Measurements from ENCODE around the gene RPTOR. TPM values are rescaled to one million over a fixed set of nuclear protein-coding genes. Genes with fewer than 3 reads are reported as not detected.

The RPTOR gene
- total RNA-seq, 1 experiment from 2014 or later, result 66.7 TPM

DNA sequence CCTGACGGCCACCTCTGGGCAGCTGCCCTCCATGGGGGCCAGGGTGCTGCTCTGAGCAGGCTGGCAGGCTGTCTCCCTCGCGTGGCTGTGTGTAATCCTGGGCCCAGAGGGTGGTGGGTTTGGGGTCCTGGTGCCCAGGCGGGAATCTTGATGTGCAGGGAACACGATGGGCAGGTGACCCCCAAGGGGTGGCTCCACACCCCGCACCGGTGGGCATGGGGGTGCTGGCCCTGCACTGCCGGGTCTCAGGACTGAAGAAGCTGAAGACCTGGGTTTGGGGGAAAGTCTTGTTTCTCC is 455.6 kb downstream of the RPTOR start:
- intact Hi-C loops (cut with micrococcal nuclease; ENCODE audit: unreplicated experiment), result no loop called here
- no peak for DNase-seq
- H3K36me3 ChIP-seq (ENCODE audit: control insufficient read depth, insufficient read depth, low read length), result no peaks in the 10 kb centered on the region
- H3K4me3 ChIP-seq (ENCODE audit: low read depth, low read length), result no peak overlapping the region
- H3K9me3 Mint-ChIP-seq (ENCODE audit: unreplicated experiment), result no peaks in the 10 kb centered on the region
- ChIA-PET CTCF (no interaction called here), POLR2A (no interaction called here)
- BruUV-seq (replicated peaks), result no TSS peak
- no peaks in the 10 kb centered on the region for H3K4me1 Mint-ChIP-seq (ENCODE audit: low read depth, unreplicated experiment)
- H3K27me3 ChIP-seq (replicated peaks; ENCODE audit: control insufficient read depth, insufficient read depth, low read length), result peaks cover 4% of the 10 kb centered on the region
- H3K36me3 Mint-ChIP-seq (ENCODE audit: insufficient read depth, unreplicated experiment), result peaks cover 21% of the 10 kb centered on the region
- peaks cover 16% of the 10 kb centered on the region for H3K27me3 Mint-ChIP-seq (ENCODE audit: insufficient read depth, unreplicated experiment)
- TF ChIP-seq, protein P1, sequence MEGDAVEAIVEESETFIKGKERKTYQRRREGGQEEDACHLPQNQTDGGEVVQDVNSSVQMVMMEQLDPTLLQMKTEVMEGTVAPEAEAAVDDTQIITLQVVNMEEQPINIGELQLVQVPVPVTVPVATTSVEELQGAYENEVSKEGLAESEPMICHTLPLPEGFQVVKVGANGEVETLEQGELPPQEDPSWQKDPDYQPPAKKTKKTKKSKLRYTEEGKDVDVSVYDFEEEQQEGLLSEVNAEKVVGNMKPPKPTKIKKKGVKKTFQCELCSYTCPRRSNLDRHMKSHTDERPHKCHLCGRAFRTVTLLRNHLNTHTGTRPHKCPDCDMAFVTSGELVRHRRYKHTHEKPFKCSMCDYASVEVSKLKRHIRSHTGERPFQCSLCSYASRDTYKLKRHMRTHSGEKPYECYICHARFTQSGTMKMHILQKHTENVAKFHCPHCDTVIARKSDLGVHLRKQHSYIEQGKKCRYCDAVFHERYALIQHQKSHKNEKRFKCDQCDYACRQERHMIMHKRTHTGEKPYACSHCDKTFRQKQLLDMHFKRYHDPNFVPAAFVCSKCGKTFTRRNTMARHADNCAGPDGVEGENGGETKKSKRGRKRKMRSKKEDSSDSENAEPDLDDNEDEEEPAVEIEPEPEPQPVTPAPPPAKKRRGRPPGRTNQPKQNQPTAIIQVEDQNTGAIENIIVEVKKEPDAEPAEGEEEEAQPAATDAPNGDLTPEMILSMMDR (IDR thresholded peaks at IDR 0.05; ENCODE audit: insufficient read depth in 1 of 2, low read depth in 1 of 2, low read length in 1 of 2, severe bottlenecking in 1 of 2, unreplicated experiment in 1 of 2), result no peak
- H3K9me3 ChIP-seq, result no peaks in the 10 kb centered on the region
- 0 out of 2 replicates have a peak, but pooled peaks cover 6% of the 10 kb centered on the region for H3K4me1 ChIP-seq
- no peak overlapping the region for H3K4me3 Mint-ChIP-seq (ENCODE audit: unreplicated experiment)
- H3K27ac Mint-ChIP-seq (ENCODE audit: unreplicated experiment), result no peak overlapping the region

DNA sequence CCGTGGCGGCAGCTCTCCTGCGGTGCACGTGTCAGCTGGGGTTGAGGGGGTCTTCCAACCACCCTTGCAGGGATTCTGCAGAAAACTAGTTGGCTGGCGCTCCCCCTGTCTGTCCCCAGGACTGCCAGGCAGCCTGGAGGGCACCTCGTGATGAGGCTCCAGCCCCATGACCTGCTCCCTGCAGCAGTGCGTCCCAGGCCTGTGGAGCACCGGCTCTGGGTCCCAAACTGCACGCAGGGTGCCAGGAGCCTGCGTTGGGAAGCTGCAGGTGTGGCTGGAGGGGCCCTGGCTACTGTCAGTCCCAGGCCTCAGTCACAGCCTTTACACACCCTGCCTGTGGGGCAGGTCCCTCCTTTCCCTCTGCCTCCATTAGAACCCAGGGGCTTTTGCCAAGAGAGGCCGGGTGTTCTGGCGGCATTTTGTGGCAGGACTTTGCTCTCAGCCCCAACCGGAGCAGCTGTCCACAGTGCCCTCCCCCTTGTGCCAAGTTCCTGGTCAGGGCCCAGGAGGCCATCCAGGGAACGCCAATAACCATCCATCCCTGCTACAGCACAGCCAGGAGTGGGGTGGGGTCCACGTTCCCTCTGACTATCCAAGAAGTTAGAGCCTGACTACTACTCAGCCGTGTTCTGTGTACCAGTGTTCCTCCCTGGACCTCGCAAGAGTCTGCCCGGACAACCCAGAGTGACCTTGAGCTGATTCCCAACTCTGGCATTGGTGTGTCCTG is 456.2 kb downstream of the RPTOR start:
- TF ChIP-seq, protein P1 (IDR thresholded peaks at IDR 0.05; ENCODE audit: insufficient read depth in 1 of 2, low read depth in 1 of 2, low read length in 1 of 2, severe bottlenecking in 1 of 2, unreplicated experiment in 1 of 2), result no peak
- no peaks in the 10 kb centered on the region for H3K9me3 Mint-ChIP-seq (ENCODE audit: unreplicated experiment)
- no peaks in the 10 kb centered on the region for H3K36me3 ChIP-seq (ENCODE audit: control insufficient read depth, insufficient read depth, low read length)
- no peaks in the 10 kb centered on the region for H3K4me1 Mint-ChIP-seq (ENCODE audit: low read depth, unreplicated experiment)
- H3K27ac Mint-ChIP-seq (ENCODE audit: unreplicated experiment), result no peak overlapping the region
- ChIA-PET POLR2A (no interaction called here), CTCF (no interaction called here)
- peaks cover 4% of the 10 kb centered on the region for H3K27me3 ChIP-seq (replicated peaks; ENCODE audit: control insufficient read depth, insufficient read depth, low read length)
- no peak overlapping the region for H3K4me3 ChIP-seq (ENCODE audit: low read depth, low read length)
- no TSS peak for BruUV-seq (replicated peaks)
- no peaks in the 10 kb centered on the region for H3K9me3 ChIP-seq
- 0 out of 2 replicates have a peak, but pooled peaks cover 6% of the 10 kb centered on the region for H3K4me1 ChIP-seq
- intact Hi-C loops (cut with micrococcal nuclease; ENCODE audit: unreplicated experiment), result no loop called here
- DNase-seq, result no peak
- peaks cover 21% of the 10 kb centered on the region for H3K36me3 Mint-ChIP-seq (ENCODE audit: insufficient read depth, unreplicated experiment)
- peaks cover 16% of the 10 kb centered on the region for H3K27me3 Mint-ChIP-seq (ENCODE audit: insufficient read depth, unreplicated experiment)
- H3K4me3 Mint-ChIP-seq (ENCODE audit: unreplicated experiment), result no peak overlapping the region

GRCh38 chr17:81002013-81002384 is 457.4 kb downstream of the RPTOR start:
- no peak overlapping the region for H3K4me3 ChIP-seq (ENCODE audit: low read depth, low read length)
- POLR2A ChIA-PET, result no interaction called here
- peaks cover 4% of the 10 kb centered on the region for H3K27me3 ChIP-seq (replicated peaks; ENCODE audit: control insufficient read depth, insufficient read depth, low read length)
- TF ChIP-seq, protein P1 (IDR thresholded peaks at IDR 0.05; ENCODE audit: insufficient read depth in 1 of 2, low read depth in 1 of 2, low read length in 1 of 2, severe bottlenecking in 1 of 2, unreplicated experiment in 1 of 2), result no peak
- BruUV-seq (replicated peaks), result no TSS peak
- intact Hi-C loops (cut with micrococcal nuclease; ENCODE audit: unreplicated experiment), result no loop called here
- no peak overlapping the region for H3K27ac Mint-ChIP-seq (ENCODE audit: unreplicated experiment)
- no peaks in the 10 kb centered on the region for H3K36me3 ChIP-seq (ENCODE audit: control insufficient read depth, insufficient read depth, low read length)
- H3K9me3 ChIP-seq, result no peaks in the 10 kb centered on the region
- H3K4me1 Mint-ChIP-seq (ENCODE audit: low read depth, unreplicated experiment), result no peaks in the 10 kb centered on the region
- H3K36me3 Mint-ChIP-seq (ENCODE audit: insufficient read depth, unreplicated experiment), result peaks cover 21% of the 10 kb centered on the region
- 0 out of 2 replicates have a peak, but pooled peaks cover 6% of the 10 kb centered on the region for H3K4me1 ChIP-seq
- no peak for DNase-seq
- H3K27me3 Mint-ChIP-seq (ENCODE audit: insufficient read depth, unreplicated experiment), result peaks cover 20% of the 10 kb centered on the region
- H3K9me3 Mint-ChIP-seq (ENCODE audit: unreplicated experiment), result no peaks in the 10 kb centered on the region
- CTCF ChIA-PET, result no interaction called here
- H3K4me3 Mint-ChIP-seq (ENCODE audit: unreplicated experiment), result no peak overlapping the region
